ENCODE measurements around the gene DNMT1.

GRCh38 chr19:10109528-10109927 lies 85.2 kb downstream of the DNMT1 start:
- TF ChIP-seq ARNTL (CRISPR knock-in tag; IDR thresholded peaks at IDR 0.05; ENCODE audit: borderline replicate concordance, low read depth) (no peak), PATZ1 (CRISPR knock-in tag; IDR thresholded peaks at IDR 0.05; ENCODE audit: borderline replicate concordance) (no peak), RARB (CRISPR knock-in tag; IDR thresholded peaks at IDR 0.05) (no peak)

All from SK-N-SH treated with all-trans-retinoic acid at 6 μM for 48 hours (cell line).